Measurements from ENCODE around the gene TPCN2. TPM values are rescaled to one million over a fixed set of nuclear protein-coding genes. Genes with fewer than 3 reads are reported as not detected.

TPCN2 gene
- total RNA-seq, 4 donors from 2014 or later = 12.7 to 16.9 (median 14.2) TPM

- WGBS, 2 donors = 82 to 86% methylated on average over 6 of the region's 6 CpGs
- intact Hi-C loops (cut with DNase I; ENCODE audit: low total_unique reads) = no loop called here
- DNase-seq (ENCODE audit: low spot score in 2 of 2) = no peak
- TF ChIP-seq POLR2A (IDR thresholded peaks at IDR 0.05) (no peak), CTCF (IDR thresholded peaks at IDR 0.05) (no peak)
- H3K4me3 ChIP-seq (ENCODE audit: low read depth, poor library complexity, severe bottlenecking) = no peak overlapping the region
These were observed 65.6 kb downstream of the TPCN2 start for GRCh38 chr11:69114362-69114761.

- 64 to 72% methylated on average over 21 of the region's 21 CpGs for WGBS, 2 donors
- intact Hi-C loops (cut with DNase I; ENCODE audit: low total_unique reads) = no loop called here
- TF ChIP-seq CTCF (IDR thresholded peaks at IDR 0.05) (no peak), POLR2A (IDR thresholded peaks at IDR 0.05) (no peak)
- no peak for DNase-seq (ENCODE audit: low spot score in 2 of 2)
- H3K4me3 ChIP-seq (ENCODE audit: low read depth, poor library complexity, severe bottlenecking) = no peak overlapping the region
These were observed 66.2 kb downstream of the TPCN2 start for GRCh38 chr11:69114811-69115523.

GRCh38 chr11:69115586-69116560 is 67.1 kb downstream of the TPCN2 start:
- TF ChIP-seq POLR2A (IDR thresholded peaks at IDR 0.05) (no peak), CTCF (IDR thresholded peaks at IDR 0.05) (no peak)
- intact Hi-C loops (cut with DNase I; ENCODE audit: low total_unique reads) = no loop called here
- no peak overlapping the region for H3K4me3 ChIP-seq (ENCODE audit: low read depth, poor library complexity, severe bottlenecking)
- 72 to 77% methylated on average over 32 to 40 of the region's 41 CpGs for WGBS, 2 donors
- no peak for DNase-seq (ENCODE audit: low spot score in 2 of 2)

- DNase-seq (ENCODE audit: low spot score in 2 of 2) = no peak
- H3K4me3 ChIP-seq (ENCODE audit: low read depth, poor library complexity, severe bottlenecking) = no peak overlapping the region
- TF ChIP-seq POLR2A (IDR thresholded peaks at IDR 0.05) (no peak), CTCF (IDR thresholded peaks at IDR 0.05) (no peak)
- intact Hi-C loops (cut with DNase I; ENCODE audit: low total_unique reads) = no loop called here
- 93 to 94% methylated on average over 10 of the region's 10 CpGs for WGBS, 2 donors
These were observed 67.9 kb downstream of the TPCN2 start for GRCh38 chr11:69116671-69117070.

- intact Hi-C loops (cut with DNase I; ENCODE audit: low total_unique reads) = no loop called here
- TF ChIP-seq POLR2A (IDR thresholded peaks at IDR 0.05) (no peak), CTCF (IDR thresholded peaks at IDR 0.05) (no peak)
- 93 to 98% methylated on average over 2 of the region's 2 CpGs for WGBS, 2 donors
These were observed 70.5 kb downstream of the TPCN2 start for GRCh38 chr11:69119190-69119589.

More at GRCh38 chr11:69119190-69119589, 70.5 kb downstream of the TPCN2 start:
- no peak overlapping the region for H3K4me3 ChIP-seq (ENCODE audit: low read depth, poor library complexity, severe bottlenecking)
- DNase-seq (ENCODE audit: low spot score in 2 of 2) = no peak
